Mononuclear cell (primary cell): ENCODE results near the gene ZNF121. TPM values are rescaled to one million over a fixed set of nuclear protein-coding genes. Genes with fewer than 3 reads are reported as not detected.
"Not testable (repeated sequence)": the region's sequence is repeated elsewhere in the genome, so short reads cannot be mapped to it uniquely, and the experiment has no call there.

ENCODE experiments used
- H3K27me3 ChIP-seq: 2 replicates; pipeline ENCODE4 v1.6.0; 2011; ENCODE audit warnings: low read length, control low read depth; ENCODE audit not compliant: insufficient read depth
- H3K4me1 ChIP-seq: 2 replicates; pipeline ENCODE4 v1.5.1; 2011; ENCODE audit warnings: mild to moderate bottlenecking, low read length, control low read depth; ENCODE audit not compliant: insufficient read depth
- H3K4me3 ChIP-seq: 2 replicates; pipeline ENCODE4 v1.5.1; 2011; ENCODE audit warnings: mild to moderate bottlenecking, low read length, moderate library complexity
- H3K9me3 ChIP-seq: 2 replicates; pipeline ENCODE4 v1.5.1; 2011; ENCODE audit warnings: low read depth, mild to moderate bottlenecking, control low read depth, low read length
- total RNA-seq: library from RNA; depleted of rRNA; stranded (reverse); fragments of >200 nt; gene quantifications from one replicate; pipeline ENCODE4 v1.2.3, GENCODE V29; 2012

Gene ZNF121
- total RNA-seq, 1 donor: 38.1 TPM

DNA sequence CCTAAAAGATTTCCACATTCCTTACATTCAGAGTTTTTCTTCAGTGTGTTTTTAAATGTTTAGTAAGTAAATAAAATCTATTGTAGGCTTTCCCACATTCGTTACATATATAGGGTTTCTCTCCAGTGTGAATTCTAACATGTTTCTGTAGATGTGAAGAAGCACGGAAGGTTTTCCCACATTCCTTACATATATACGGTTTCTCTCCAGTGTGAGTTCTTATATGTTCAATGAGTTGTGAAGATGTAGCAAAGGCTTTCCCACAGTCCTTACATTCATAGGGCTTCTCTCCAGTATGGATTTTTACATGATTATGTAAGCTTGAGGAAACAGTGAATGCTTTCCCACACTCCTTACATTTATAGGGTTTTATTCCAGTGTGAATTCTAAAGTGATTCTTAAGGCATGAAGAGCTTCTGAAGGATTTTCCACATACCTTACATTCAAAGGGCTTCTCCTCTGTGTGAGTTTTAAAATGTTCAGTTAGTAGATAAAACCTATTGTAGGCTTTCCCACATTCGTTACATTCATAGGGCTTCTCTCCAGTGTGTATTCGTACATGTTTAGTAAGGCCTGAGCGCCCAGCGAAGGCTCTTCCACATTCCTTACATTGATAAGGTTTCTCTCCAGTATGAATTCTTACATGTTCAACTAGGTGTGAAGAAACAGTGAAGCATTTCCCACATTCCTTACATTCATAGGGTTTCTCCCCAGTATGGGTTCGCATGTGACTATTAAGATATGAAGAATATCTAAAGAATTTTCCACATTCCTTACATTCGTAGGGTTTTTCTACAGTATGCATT is 18.2 kb downstream of the ZNF121 start:
- Histone ChIP-seq H3K4me3 (no peak overlapping the region), H3K9me3 (peaks cover 91% of the 10 kb centered on the region), H3K27me3 (no peaks in the 10 kb centered on the region)

DNA sequence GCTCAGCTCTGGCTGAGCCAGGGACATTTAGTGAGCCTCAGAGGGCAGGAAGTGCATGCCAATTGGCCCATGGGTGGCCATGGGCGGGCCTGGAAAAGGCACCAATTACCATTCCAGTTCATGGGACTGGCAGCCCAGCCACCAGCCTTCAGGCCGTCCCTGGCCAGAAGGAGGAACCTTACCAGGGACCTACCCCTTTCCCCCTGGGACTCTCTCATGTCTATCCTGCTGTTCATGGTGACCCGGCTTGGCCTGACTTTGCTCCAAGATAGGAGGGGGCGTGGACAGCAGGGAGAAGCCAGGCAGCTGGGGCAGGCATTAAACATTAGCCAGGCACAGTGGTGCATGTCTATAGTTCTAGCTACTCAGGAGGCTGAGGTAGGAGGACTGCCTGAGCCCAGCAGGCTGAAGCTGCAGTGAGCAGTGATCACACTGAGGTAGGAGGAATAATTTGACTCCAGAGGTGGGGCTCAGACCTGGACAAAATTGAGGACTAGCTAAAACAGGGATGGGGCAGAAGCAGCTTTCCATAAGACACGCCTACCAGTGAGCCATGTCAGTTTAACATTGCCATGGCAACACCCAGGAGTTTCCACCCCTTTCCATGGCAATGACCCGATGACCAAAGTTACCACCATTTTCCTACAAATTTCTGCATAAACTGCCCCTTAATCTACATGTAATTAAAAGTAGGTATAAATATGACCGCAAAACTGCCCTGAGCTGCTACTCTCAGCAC is 31.6 kb downstream of the ZNF121 start:
- Histone ChIP-seq H3K4me1 (no peaks in the 10 kb centered on the region), H3K27me3 (no peaks in the 10 kb centered on the region), H3K4me3 (no peak overlapping the region), H3K9me3 (peaks cover 20% of the 10 kb centered on the region)

More for the DNA sequence above, 18.2 kb downstream of the ZNF121 start:
- no peaks in the 10 kb centered on the region for H3K4me1 ChIP-seq

DNA sequence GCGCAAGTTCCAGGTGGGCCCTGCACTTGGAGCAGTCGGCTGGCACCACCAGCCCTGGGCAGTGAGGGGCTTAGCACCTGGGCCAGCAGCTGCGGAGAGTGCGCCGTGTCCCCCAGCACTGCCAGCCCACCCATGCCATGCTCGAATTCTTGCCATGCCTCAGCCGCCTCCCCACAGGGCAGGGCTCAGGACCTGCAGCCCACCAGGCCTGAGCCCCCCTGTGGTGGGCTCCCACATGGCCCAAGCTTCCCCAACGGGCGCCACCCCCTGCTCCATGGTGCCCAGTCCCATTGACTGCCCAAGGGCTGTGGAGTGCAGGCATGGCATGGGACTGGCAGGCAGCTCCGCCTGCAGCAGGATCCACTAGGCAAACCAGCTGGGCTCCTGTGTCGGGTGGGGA is 36.4 kb downstream of the ZNF121 start:
- Histone ChIP-seq H3K4me3 (no peak overlapping the region), H3K9me3 (no peaks in the 10 kb centered on the region), H3K4me1 (no peaks in the 10 kb centered on the region), H3K27me3 (no peaks in the 10 kb centered on the region)

- H3K4me1 ChIP-seq: peaks cover 17% of the 10 kb centered on the region
- not testable (repeated sequence) for H3K4me3 ChIP-seq, H3K27me3 ChIP-seq, H3K9me3 ChIP-seq
Measured at GRCh38 chr19:9541281-9541680, 43.0 kb downstream of the ZNF121 start.

DNA sequence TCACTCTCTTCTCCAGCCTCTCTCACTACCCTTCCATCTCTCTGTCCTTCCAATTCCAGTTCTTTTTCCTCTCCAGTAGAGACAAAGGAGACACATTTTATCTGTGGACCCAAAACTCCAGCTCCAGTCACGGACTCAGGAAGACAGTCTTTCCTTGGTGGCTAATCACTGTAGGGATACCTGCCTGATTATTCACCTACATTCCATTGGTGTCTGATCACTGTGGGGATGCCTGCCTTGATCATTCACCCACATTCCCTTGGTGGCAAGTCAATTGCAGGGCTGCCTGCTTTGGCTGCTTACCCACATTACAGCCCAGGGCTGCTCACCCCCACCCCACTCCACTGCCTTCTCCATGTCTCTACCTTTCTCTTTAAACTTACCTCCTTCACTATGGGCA is 44.4 kb downstream of the ZNF121 start:
- peaks cover 17% of the 10 kb centered on the region for H3K4me1 ChIP-seq
- H3K9me3 ChIP-seq, H3K27me3 ChIP-seq, H3K4me3 ChIP-seq: not testable (repeated sequence)

- not testable (repeated sequence) for H3K9me3 ChIP-seq, H3K27me3 ChIP-seq, H3K4me3 ChIP-seq
- peaks cover 17% of the 10 kb centered on the region for H3K4me1 ChIP-seq
Measured at GRCh38 chr19:9539201-9539600, 45.1 kb downstream of the ZNF121 start.

DNA sequence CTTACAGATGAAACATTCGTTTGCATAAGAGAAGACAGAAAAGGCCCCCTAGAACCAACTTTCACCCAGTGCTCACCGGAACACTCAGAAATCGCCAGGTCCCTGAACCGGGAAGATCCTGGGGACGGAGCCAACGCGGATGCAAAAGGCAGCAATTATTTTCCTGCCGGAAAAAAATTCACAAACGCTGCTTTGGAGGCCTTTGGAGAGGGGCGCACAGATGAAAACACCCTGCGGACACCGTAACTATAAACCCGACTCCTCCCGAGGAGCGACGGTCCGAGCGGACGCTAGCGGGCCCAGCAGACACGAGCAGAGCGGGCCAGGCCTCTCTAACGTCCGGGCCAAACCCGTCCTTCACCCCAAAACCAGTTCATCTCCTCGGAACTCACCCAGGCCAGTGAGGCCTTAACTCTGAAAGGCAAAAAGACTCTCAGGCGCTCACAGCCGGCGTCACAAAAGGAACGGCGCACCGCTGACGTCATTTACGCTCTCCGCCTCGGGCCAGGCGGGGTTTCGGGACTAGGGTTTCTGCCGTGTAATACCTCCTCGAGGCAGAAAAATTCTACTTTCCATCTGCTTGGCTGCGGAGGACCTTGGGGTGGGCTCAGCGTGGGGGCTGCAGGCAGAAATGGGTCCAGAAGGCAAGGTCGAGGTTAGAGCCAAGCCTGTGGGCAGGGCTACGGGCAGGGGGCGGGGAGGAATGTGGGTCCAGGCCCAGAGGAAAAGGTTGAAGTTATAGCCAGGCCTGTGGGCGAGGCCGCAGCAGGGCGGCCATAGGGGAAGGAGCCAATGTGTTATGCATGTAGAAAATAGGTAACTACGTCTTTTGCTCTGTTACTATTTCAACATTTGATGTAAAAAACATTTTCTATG is 45.9 kb downstream of the ZNF121 start, which contains the start of gene ZNF426:
Gene ZNF426, minus strand, starts transcription at position 463 of the 876 bp plus-strand sequence. CDS start 2,413 bp downstream, outside the sequence.
- Histone ChIP-seq H3K4me3 (peak within 1 kb of the TSS; percentile 82), H3K4me1 (peaks cover 17% of the 10 kb centered on the region), H3K27me3 (no peaks in the 10 kb centered on the region), H3K9me3 (peaks cover 5% of the 10 kb centered on the region)

DNA sequence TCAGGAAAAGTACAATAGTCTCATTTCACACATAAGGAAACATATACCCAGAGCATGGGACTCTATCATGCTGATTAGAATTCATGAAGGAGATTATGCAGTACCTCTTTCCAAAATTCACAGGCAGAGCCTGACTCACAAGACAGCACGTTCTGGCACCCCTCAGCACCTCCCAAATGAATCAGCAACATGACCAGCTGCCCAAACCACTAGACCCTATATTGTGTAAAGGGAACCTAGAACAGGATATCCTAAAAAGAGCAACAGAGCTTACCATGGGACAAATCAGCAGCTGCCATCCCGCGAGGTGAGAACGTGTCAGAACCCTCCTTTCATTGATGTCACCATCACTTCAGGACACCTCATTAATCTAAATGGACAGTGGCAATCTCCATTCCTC is 48.4 kb downstream of the ZNF121 start:
- H3K4me1 ChIP-seq: peaks cover 17% of the 10 kb centered on the region
- H3K9me3 ChIP-seq: peaks cover 15% of the 10 kb centered on the region
- no peaks in the 10 kb centered on the region for H3K27me3 ChIP-seq
- no peak overlapping the region for H3K4me3 ChIP-seq

DNA sequence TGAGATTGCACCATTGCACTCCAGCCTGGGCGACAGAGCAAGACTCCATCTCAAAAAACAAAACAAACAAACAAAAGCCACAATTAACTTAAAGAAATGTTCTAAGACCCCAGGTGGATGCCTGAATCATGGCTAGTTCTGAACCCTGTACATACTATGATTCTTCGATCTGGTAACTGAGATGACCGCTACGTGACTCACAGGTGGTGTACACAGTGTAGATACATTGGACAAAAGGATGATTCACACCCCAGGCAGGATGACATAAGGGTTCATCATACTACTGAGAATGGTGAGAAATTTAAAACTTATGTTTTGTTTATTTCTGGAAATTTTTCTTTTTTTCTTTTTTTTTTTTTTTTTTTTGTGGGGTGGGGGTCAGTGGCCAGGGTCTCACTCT is 52.4 kb downstream of the ZNF121 start:
- Histone ChIP-seq H3K4me3 (no peak overlapping the region), H3K9me3 (peaks cover 55% of the 10 kb centered on the region), H3K27me3 (no peaks in the 10 kb centered on the region), H3K4me1 (peaks cover under 1% of the 10 kb centered on the region)

- Histone ChIP-seq H3K4me3 (no peak overlapping the region), H3K9me3 (peaks cover 76% of the 10 kb centered on the region), H3K4me1 (no peaks in the 10 kb centered on the region), H3K27me3 (no peaks in the 10 kb centered on the region)
Measured at GRCh38 chr19:9528757-9529336, 55.5 kb downstream of the ZNF121 start.

GRCh38 chr19:9523885-9524474 is 60.3 kb downstream of the ZNF121 start:
- Histone ChIP-seq H3K27me3 (no peaks in the 10 kb centered on the region), H3K9me3 (peaks cover 64% of the 10 kb centered on the region), H3K4me3 (no peak overlapping the region)

More at GRCh38 chr19:9523885-9524474, 60.3 kb downstream of the ZNF121 start:
- H3K4me1 ChIP-seq: no peaks in the 10 kb centered on the region
